Activated CD4-positive, alpha-beta memory T cell treated with anti-CD3 and anti-CD28 coated beads, Interleukin-2, amount 10 ng/mL, durations not matched to agents 7 days and 5 days (primary cell): ENCODE measurements around the gene KATNB1. TPM values are rescaled to one million over a fixed set of nuclear protein-coding genes. Genes with fewer than 3 reads are reported as not detected.
"Not testable (repeated sequence)": the region's sequence is repeated elsewhere in the genome, so short reads cannot be mapped to it uniquely, and the experiment has no call there.

Source experiments
- CTCF ChIA-PET: fragments of 350-600 bp; sonication (Branson Sonifier 250); formaldehyde crosslinking; loops from one replicate; lab custom pipeline; 2021; ENCODE audit warnings: antibody characterized with exemption, inconsistent platforms; lab: Charles Lee
- POLR2A ChIA-PET: fragments of 350-600 bp; sonication (Branson Sonifier 250); formaldehyde crosslinking; loops from one replicate; lab custom pipeline; 2021; ENCODE audit warnings: antibody characterized with exemption; lab: Charles Lee
- DNase-seq: peaks from one replicate; pipeline ENCODE4 v3.0.0-alpha.2; 2020
- H3K27ac Mint-ChIP-seq: one replicate; pipeline ENCODE4 v1.8.0; 2021; ENCODE audit warnings: mild to moderate bottlenecking, mixed read lengths
- H3K27me3 Mint-ChIP-seq: one replicate; pipeline ENCODE4 v1.8.0; 2021; ENCODE audit warnings: mixed read lengths
- H3K36me3 Mint-ChIP-seq: one replicate; pipeline ENCODE4 v1.8.0; 2021; ENCODE audit warnings: low read depth, mixed read lengths
- H3K4me1 Mint-ChIP-seq: one replicate; pipeline ENCODE4 v1.8.0; 2021; ENCODE audit warnings: mixed read lengths
- H3K4me3 Mint-ChIP-seq: one replicate; pipeline ENCODE4 v1.8.0; 2021; ENCODE audit warnings: mild to moderate bottlenecking, mixed read lengths
- H3K9me3 Mint-ChIP-seq: one replicate; pipeline ENCODE4 v1.8.0; 2021; ENCODE audit warnings: mixed read lengths
- total RNA-seq, 2 experiments: library from RNA; stranded (reverse); gene quantifications; one replicate each; pipeline ENCODE4 v1.2.3, GENCODE V29; 2021

KATNB1 gene
- total RNA-seq, 2 experiments from 2014 or later, result 33.3 to 33.4 TPM

DNA sequence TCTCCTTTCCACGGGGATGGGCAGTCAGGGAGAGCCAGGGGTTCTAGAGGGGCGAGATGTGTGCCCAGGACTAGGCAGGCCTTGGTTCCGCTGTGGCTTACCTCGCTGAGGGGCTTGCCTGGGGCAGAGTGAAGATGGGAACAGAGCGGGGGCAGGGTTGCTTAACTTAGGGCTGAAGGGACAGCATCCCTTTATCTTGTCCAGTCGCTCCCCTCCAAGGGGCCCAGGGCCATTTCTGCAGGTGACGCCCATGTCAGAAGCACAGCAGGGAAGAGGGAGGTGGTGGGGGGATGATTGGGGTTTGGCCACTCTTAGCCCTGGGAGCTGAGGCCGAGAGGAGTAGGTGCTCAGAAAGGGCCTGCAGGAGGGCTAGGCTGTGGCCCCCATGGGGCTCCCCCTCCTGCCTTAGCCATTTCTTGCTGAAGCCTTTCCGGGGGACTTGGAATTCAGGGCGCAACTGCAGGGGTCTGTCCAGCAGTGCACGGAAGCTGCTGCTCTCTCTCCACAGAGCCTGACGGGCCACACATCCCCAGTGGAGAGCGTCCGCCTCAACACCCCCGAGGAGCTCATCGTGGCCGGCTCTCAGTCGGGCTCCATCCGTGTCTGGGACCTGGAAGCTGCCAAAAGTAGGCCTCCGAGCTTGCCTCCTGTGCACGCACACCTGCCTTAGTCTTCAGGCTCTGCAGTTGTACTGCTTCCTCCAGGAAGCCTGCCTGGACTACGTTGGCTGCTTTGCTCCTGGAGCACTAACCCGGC, 8.5 kb downstream of the KATNB1 start:
- Mint-ChIP-seq H3K27ac (no peak overlapping the region), H3K9me3 (no peaks in the 10 kb centered on the region), H3K4me1 (no peaks in the 10 kb centered on the region), H3K27me3 (no peaks in the 10 kb centered on the region), H3K4me3 (no peak overlapping the region), H3K36me3 (no peaks in the 10 kb centered on the region)
- ChIA-PET POLR2A (no interaction called here), CTCF (interaction anchor here (1.0 kb wide), 1 partner anchor 13 kb away, joined by 4 read pairs; no protein-coding TSS in a partner anchor)
- no peak for DNase-seq

DNA sequence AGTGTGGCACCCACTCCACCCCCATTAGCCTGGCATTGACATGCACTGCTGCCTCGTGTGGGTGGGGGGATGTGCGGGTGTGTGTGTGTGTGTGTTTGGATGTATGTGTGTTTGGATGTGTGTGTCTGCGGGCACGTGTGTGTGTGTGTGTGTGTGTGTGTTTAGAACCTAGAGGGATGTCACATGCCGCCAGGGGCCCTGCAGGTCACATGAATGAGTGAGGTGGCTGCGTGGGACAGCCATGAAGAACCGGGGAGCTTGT, 9.0 kb downstream of the KATNB1 start:
- H3K27ac Mint-ChIP-seq, result no peak overlapping the region
- H3K27me3 Mint-ChIP-seq, result no peaks in the 10 kb centered on the region
- H3K9me3 Mint-ChIP-seq, result no peaks in the 10 kb centered on the region
- DNase-seq, result no peak
- ChIA-PET CTCF (interaction anchor here (1.0 kb wide), 1 partner anchor 13 kb away, joined by 4 read pairs; no protein-coding TSS in a partner anchor), POLR2A (no interaction called here)
- H3K4me3 Mint-ChIP-seq, result no peak overlapping the region
- H3K4me1 Mint-ChIP-seq, result no peaks in the 10 kb centered on the region
- no peaks in the 10 kb centered on the region for H3K36me3 Mint-ChIP-seq

GRCh38 chr16:57745768-57746167, 10.2 kb downstream of the KATNB1 start:
- no peak for DNase-seq
- ChIA-PET CTCF (interaction anchor here (1.5 kb wide), 1 partner anchor 10 kb away, joined by 3 read pairs; no protein-coding TSS in a partner anchor), POLR2A (no interaction called here)
- H3K27me3 Mint-ChIP-seq, result no peaks in the 10 kb centered on the region
- H3K4me3 Mint-ChIP-seq, result no peak overlapping the region
- no peak overlapping the region for H3K27ac Mint-ChIP-seq
- H3K9me3 Mint-ChIP-seq, result no peaks in the 10 kb centered on the region
- peaks cover 2% of the 10 kb centered on the region for H3K4me1 Mint-ChIP-seq
- H3K36me3 Mint-ChIP-seq, result no peaks in the 10 kb centered on the region

DNA sequence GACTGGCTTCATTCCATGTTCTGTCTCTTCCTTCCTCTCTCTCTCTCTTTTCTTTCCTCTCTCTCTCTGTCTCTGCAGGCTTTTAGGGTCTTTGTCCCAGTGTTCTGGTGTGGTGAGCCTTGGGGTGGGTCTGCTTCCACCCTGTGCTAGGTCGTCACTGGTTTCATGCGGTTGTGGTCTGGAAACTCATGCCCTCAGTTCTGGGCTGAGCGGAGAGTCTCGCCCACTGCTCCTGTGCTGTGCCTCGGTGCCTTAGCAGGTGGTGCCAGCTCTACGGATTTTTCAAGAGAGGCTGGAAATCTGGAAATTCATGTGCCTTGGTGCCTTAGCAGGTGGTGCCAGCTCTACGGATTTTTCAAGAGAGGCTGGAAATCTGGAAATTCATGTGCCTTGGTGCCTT, 10.7 kb downstream of the KATNB1 start:
- H3K27me3 Mint-ChIP-seq, H3K4me3 Mint-ChIP-seq, H3K27ac Mint-ChIP-seq, DNase-seq, H3K36me3 Mint-ChIP-seq, H3K9me3 Mint-ChIP-seq, POLR2A ChIA-PET, H3K4me1 Mint-ChIP-seq: not testable (repeated sequence)
- CTCF ChIA-PET, result interaction anchor here (1.5 kb wide), 1 partner anchor 10 kb away, joined by 3 read pairs; no protein-coding TSS in a partner anchor

DNA sequence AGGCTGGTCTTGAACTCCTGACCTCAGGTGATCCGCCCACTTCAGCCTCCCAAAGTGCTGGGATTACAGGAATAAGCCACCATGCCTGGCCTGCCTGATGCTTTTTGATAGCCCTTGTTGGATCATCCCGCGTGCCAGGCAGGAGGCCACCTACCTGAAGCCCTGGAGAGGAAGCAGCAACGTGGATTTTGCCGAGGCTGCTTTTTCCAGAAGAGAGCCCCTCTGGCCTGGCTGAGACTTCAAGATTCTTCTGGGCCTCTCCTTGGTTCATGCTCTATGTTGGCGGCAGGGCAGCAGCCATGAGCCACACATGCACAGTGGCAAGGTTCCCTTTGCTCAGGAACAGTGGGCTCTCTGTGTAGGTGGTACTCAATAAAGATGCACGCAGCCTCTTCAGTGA, 11.5 kb downstream of the KATNB1 start:
- Mint-ChIP-seq H3K4me1 (peaks cover 2% of the 10 kb centered on the region), H3K9me3 (no peaks in the 10 kb centered on the region), H3K27ac (no peak overlapping the region), H3K4me3 (no peak overlapping the region), H3K36me3 (no peaks in the 10 kb centered on the region), H3K27me3 (no peaks in the 10 kb centered on the region)
- POLR2A ChIA-PET, result no interaction called here
- CTCF ChIA-PET, result interaction anchor here (1.5 to 2.0 kb wide), 2 partner anchors 9 to 171 kb away, joined by 3 to 6 read pairs; no protein-coding TSS in a partner anchor
- DNase-seq, result no peak

DNA sequence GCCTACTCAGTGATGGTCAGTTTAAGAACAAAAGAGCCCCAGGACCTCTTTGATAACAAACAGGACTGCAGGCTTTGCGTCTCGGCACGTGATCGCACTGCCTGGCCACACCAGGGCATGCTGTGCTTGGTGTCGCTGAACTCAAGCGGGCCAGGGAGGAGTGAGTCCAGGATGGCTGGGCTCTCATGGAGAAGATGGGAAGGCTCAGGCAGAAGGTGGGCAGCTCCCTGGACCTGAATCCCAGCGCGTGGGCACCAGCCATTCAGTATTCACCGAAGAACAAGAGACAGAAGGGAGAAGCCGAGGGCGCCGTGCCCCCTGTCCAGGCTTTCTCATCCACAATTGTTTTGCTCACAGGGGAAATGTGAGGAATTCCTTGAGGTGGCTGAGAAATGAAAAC, 11.9 kb downstream of the KATNB1 start:
- Mint-ChIP-seq H3K36me3 (no peaks in the 10 kb centered on the region), H3K27ac (no peak overlapping the region), H3K9me3 (no peaks in the 10 kb centered on the region), H3K4me1 (peaks cover 2% of the 10 kb centered on the region), H3K4me3 (no peak overlapping the region), H3K27me3 (no peaks in the 10 kb centered on the region)
- POLR2A ChIA-PET, result no interaction called here
- no peak for DNase-seq
- CTCF ChIA-PET, result interaction anchor here (1.5 to 2.0 kb wide), 3 partner anchors 9 to 171 kb away, joined by 3 to 6 read pairs (median 3); no protein-coding TSS in a partner anchor

GRCh38 chr16:57747996-57748395, 12.4 kb downstream of the KATNB1 start:
- ChIA-PET POLR2A (no interaction called here), CTCF (interaction anchor here (1.5 to 2.0 kb wide), 2 partner anchors 11 to 172 kb away, joined by 3 to 6 read pairs; no protein-coding TSS in a partner anchor)
- Mint-ChIP-seq H3K36me3 (no peaks in the 10 kb centered on the region), H3K27me3 (no peaks in the 10 kb centered on the region), H3K9me3 (no peaks in the 10 kb centered on the region), H3K27ac (no peak overlapping the region), H3K4me1 (peaks cover 2% of the 10 kb centered on the region), H3K4me3 (no peak overlapping the region)
- no peak for DNase-seq

DNA sequence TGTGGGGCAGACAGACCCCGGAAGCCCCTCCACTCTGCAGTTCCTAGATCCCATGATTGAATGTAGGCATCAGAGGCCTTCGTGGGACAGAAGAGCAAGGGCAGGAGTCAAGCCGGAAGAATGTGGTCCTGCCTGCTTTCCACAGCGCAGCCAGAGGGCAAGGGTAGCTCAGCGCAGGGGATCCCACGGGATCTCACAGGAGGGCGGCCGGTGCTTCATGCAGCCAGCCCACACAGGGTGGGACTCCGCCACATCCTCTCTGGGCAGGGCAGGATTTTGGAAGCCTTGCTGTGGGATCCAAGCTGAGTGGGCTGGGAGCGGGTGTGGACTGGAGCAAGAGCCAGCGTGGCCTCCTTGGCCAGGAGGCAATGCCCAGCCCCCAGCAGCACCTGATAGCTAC, 13.0 kb downstream of the KATNB1 start:
- Mint-ChIP-seq H3K4me3 (no peak overlapping the region), H3K9me3 (no peaks in the 10 kb centered on the region), H3K36me3 (no peaks in the 10 kb centered on the region), H3K4me1 (peaks cover 2% of the 10 kb centered on the region), H3K27me3 (no peaks in the 10 kb centered on the region), H3K27ac (no peak overlapping the region)
- CTCF ChIA-PET, result interaction anchor here (1.5 to 2.0 kb wide), 2 partner anchors 12 to 172 kb away, joined by 3 to 6 read pairs; no protein-coding TSS in a partner anchor
- POLR2A ChIA-PET, result interaction anchor here (0.6 kb wide), 1 partner anchor 27 kb away, joined by 4 read pairs; no protein-coding TSS in a partner anchor
- no peak for DNase-seq

GRCh38 chr16:57749101-57749692, 13.6 kb downstream of the KATNB1 start:
- ChIA-PET POLR2A (no interaction called here), CTCF (interaction anchor here (1.5 to 2.0 kb wide), 2 partner anchors 12 to 173 kb away, joined by 3 to 6 read pairs; no protein-coding TSS in a partner anchor)
- H3K36me3 Mint-ChIP-seq, result no peaks in the 10 kb centered on the region
- H3K9me3 Mint-ChIP-seq, result no peaks in the 10 kb centered on the region
- H3K4me1 Mint-ChIP-seq, result peaks cover 2% of the 10 kb centered on the region
- no peaks in the 10 kb centered on the region for H3K27me3 Mint-ChIP-seq
- no peak overlapping the region for H3K27ac Mint-ChIP-seq
- DNase-seq, result no peak
- H3K4me3 Mint-ChIP-seq, result no peak overlapping the region

DNA sequence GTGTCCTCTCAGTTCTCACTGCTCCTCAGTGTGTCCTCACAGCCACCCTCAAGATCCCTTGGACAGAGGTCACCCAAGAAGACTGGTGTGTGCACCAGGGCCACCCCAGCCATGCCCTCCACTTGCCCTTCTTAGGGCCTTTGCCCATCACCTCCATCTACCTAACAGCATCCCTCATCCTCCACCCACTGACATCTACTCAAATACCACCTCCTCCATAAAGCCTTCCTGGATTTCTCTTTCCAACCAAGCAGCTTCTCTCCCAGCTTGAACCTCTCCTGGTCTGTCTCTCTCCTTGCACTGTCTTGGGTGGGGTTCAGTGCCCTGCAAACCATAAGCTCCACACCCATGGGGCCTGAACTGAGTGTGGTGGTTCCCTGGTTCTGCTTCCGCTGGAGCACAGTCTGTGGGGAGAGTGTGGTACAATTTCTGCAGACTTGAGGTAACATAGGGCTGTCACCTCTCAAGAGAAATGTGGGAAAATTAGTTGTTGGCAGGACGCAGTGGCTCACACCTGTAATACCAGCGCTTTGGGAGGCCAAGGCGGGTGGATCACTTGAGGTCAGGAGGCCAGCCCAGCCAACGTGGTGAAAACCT, 14.4 kb downstream of the KATNB1 start:
- Mint-ChIP-seq H3K4me1 (peaks cover 2% of the 10 kb centered on the region), H3K27ac (no peak overlapping the region), H3K36me3 (no peaks in the 10 kb centered on the region), H3K9me3 (no peaks in the 10 kb centered on the region), H3K4me3 (no peak overlapping the region), H3K27me3 (no peaks in the 10 kb centered on the region)
- ChIA-PET POLR2A (no interaction called here), CTCF (no interaction called here)
- no peak for DNase-seq

DNA sequence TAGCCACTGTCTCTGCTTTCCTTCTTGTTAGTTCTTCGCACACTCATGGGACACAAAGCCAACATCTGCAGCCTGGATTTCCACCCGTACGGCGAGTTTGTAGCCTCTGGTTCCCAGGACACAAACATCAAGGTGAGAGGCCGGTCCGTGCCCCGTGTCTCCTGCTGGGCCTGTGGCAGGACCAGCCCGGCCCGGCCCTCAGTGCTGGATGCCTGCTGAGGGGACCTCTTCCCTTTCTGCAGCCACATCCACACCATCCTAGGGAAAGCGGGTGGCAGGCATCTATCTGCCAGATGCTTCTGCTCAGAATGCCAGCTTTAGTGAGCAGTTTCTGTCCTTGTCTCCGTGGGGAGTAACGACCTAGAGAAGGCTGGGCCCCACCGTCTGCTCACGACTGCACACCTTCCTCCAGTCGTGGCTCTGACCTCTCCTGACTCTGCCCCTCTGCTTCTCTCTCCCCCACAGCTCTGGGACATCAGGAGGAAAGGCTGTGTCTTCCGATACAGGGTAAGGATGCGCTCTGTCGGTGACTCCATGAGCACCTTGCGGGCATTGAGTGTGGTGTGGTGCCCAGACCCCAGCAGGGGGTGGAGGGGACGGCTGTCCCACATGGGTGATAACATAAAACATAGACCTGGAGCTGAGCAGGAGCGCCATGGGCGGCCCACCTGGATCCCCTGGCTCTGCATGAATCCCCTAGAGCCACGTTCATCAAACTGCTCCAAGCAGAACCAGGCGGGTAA, 15.4 kb downstream of the KATNB1 start:
- peaks cover 2% of the 10 kb centered on the region for H3K4me1 Mint-ChIP-seq
- ChIA-PET CTCF (no interaction called here), POLR2A (no interaction called here)
- no peaks in the 10 kb centered on the region for H3K36me3 Mint-ChIP-seq
- no peak for DNase-seq
- H3K4me3 Mint-ChIP-seq, result no peak overlapping the region
- H3K27me3 Mint-ChIP-seq, result no peaks in the 10 kb centered on the region
- H3K27ac Mint-ChIP-seq, result no peak overlapping the region
- no peaks in the 10 kb centered on the region for H3K9me3 Mint-ChIP-seq

GRCh38 chr16:57751539-57752202, 16.1 kb downstream of the KATNB1 start:
- H3K9me3 Mint-ChIP-seq, result no peaks in the 10 kb centered on the region
- no peaks in the 10 kb centered on the region for H3K36me3 Mint-ChIP-seq
- no peaks in the 10 kb centered on the region for H3K27me3 Mint-ChIP-seq
- ChIA-PET POLR2A (no interaction called here), CTCF (no interaction called here)
- DNase-seq, result no peak
- peaks cover 2% of the 10 kb centered on the region for H3K4me1 Mint-ChIP-seq
- H3K4me3 Mint-ChIP-seq, result no peak overlapping the region
- H3K27ac Mint-ChIP-seq, result no peak overlapping the region
